ENCODE data around the gene CDK5R2.
A peak's percentile ranks its signal among the peaks of the same experiment; 100 is the strongest.
"Not testable (repeated sequence)": the region's sequence is repeated elsewhere in the genome, so short reads cannot be mapped to it uniquely, and the experiment has no call there.

The CDK5R2 gene

DNA sequence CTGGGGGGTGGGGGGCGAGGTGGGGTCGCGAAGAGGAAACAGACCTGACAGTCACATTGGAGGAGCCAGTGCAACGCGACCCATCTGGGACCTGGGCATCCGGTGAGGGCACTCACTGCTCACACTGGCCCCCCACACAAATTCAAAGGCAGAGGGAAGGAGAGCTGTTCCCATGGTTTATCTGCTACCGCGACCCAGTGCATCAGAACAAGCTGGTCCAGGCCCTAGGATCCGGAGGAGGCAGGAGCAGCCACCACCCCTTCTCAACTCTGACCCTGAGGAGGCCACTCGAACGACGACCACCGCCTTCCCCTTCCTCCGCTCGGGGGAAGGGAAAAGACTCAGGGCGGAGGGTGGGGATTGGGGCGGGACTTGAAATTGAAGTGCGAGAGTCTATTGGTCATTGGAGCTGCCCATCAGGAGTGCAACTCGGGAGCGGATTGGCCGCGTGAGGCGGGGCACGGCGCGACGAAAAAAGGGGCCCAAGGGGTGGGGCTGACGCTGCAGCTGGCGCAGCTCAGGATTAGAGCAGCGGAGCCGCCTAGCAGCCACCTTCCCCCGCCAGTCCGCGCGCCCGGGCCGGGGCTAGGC is at the start of gene CDK5R2:
Gene CDK5R2 (plus strand): TSS at position 526 of the 591 bp plus-strand sequence. CDS start 155 bp downstream, outside the sequence.
- peak; percentile 57 to 86 for DNase-seq

DNA sequence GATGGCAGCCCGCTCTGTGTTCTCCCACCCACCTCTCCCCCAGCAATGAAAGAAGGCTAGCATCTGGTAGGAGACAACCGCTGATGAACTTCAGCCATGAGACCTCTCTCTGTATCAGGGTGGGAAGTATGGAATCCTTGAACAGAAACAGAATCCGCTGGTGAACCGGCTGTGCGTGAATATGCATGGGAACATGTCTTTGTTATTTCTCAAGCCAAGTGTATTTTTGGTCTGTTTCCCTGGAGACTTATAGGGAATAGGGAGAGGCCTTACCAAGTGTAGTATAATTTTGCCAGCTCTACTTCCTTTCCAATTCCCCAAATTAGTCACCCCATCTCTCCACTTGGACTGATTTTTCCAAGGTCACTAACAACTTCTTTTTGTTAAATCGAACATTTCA is 48.7 kb upstream of the CDK5R2 start:
- no peak for DNase-seq

GRCh38 chr2:218920504-218920903 is 39.0 kb upstream of the CDK5R2 start:
- no peak for DNase-seq

DNA sequence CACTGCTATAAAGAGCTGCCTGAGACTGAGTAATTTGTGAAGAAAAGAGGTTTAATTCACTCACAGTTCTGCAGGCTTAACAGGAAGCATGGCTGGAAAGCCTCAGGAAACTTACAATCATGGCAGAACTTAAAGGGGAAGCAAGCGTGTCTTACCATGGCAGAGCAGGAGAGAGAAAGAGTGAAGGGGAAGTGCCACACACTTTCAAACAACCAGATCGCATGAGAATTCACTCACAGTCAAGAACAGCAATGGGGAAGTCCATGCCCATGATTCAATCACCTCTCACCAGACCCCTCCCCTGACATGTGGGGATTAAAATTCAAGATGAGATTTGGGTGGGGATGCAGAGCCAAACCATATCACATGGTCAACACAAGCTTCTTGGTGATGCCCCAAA is 34.7 kb upstream of the CDK5R2 start:
- DNase-seq: no peak

- no peak for DNase-seq
These were observed 34.0 kb upstream of the CDK5R2 start for GRCh38 chr2:218925434-218925833.

- DNase-seq: no peak
These were observed 32.0 kb upstream of the CDK5R2 start for GRCh38 chr2:218927422-218927821.

GRCh38 chr2:218927876-218928275 is 31.6 kb upstream of the CDK5R2 start:
- DNase-seq: no peak

- DNase-seq: not testable (repeated sequence)
These were observed 29.0 kb upstream of the CDK5R2 start for GRCh38 chr2:218930488-218930887.

GRCh38 chr2:218931751-218932150 is 27.7 kb upstream of the CDK5R2 start:
- DNase-seq: not testable (repeated sequence)

DNA sequence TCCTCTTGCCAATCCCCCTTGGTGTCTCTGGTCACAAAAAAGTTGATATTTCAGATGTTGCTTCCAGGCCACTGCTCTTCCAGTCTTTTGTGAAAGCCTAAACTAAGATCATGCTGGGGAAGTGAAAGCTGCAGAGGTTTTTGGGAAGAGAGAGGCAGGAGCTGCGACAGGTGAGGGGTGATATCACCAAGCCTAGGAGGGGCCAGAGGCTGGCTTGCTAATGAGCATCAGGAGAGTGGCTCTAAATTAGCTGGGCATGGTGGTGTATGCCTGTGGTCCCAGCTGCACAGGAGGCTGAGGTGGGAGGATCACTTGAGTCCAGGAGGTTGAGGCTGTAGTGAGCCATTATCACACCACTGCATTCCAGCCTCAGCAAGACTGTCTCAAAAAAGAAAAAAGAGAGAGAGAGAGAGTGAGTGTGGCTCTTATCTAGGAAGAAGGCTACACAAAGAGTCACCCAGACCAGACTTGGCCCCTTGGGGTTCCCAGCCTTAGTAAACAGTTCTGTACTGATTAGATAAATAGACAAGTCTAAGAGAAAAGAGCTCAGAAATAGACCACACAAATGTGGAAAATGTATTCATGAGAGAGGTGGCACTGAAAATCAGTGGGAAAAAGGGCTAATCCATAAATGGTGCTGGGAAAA is 14.6 kb upstream of the CDK5R2 start:
- no peak for DNase-seq

- no peak for DNase-seq
These were observed 12.8 kb upstream of the CDK5R2 start for GRCh38 chr2:218946621-218947020.

DNA sequence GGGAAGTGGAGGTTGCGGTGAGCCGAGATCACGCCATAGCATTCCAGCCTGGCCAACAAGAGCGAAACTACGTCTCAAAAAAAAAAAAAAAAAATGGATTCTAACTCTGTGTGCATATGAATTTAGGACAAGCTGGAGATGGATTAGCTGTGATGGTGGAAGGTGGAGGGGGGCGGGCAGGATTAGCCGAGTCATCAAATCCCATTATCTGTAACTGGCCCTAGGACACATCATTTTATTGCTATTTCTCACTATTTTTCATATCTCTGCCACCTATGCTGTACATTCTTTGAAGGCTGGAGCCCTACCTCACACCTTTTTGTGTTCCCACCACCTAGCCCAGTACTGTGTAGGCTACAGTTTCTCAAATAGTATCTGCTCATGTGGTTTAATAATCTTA is 7.3 kb upstream of the CDK5R2 start:
- no peak for DNase-seq

GRCh38 chr2:218953366-218953954 is 6.0 kb upstream of the CDK5R2 start:
- DNase-seq: no peak

DNA sequence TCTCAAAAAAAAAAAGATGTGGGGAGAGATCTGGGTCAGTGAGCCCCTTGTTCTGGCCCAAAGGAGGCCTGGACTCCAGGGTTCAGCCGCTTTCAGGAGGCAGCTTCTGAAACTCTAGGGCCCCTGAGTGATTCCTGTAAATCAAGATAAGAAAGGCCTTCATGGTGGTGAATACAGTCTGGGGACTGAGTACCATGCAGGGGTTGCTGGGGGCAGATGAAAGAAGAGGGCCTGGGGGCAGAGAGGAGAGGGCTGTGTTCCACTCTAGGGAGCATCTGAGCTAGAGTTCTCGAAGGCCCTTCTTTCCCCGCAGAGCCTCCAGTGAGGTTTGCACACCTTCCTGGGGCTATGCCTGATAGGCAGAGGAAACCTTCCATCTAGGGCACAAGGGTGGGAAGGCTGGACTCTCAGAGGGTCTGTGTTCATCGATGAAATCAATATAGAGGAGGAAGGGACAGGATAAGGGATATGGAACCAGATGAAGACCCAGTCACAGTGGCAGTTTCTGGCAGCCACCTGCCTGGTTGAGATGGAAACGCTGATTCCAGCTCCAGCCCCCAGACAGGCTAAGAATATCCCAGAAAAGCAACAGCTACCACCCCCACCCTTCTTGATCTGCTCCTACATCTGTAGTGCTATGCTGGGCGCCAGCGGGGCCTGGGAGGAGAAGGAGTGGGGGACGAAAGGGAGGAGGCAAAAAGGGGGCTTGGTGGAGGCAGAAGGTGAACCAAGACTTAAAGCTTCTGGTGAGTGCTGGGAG is 4.7 kb upstream of the CDK5R2 start:
- no peak for DNase-seq

DNA sequence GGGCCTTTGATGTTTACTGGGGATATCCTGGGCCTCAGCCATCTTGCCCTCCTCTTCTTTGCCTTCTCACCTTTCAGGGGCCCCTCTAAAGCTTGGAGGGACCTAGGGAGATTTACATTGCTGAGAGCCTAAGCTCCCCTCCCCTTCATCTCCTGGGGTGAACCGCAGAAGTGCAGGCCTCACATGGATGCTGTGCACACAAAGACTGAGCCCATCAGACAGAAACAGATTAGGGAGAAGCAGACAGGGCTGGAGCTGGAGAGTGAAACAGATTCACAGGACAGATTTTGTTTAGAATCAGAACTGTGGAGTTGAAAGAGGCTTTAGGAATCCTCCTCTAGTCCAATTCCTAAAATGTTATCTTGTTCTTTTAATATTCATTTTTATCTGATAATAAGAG is 3.4 kb upstream of the CDK5R2 start:
- no peak for DNase-seq

- no peak for DNase-seq
These were observed 1.8 kb upstream of the CDK5R2 start for GRCh38 chr2:218957671-218958070.

DNA sequence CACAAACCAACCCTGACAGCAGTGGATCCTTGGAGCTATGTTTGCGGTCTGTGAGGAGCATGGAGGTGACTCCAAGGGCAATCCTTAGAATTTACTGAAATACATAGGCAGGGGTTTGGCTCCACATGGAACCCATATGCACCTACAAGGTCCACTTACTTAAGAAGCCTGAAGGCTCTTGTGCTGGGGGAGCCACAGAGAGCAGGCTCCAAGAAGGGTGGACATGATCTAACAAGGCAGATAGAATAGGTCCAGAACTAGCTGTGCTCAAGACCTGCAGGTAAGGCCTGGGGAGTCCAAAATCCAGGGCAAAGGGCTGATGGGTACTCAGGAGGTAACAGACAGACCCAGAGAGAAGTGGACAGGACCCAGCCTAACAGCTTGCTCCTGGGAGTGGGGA is 1.2 kb upstream of the CDK5R2 start:
- no peak for DNase-seq

DNA sequence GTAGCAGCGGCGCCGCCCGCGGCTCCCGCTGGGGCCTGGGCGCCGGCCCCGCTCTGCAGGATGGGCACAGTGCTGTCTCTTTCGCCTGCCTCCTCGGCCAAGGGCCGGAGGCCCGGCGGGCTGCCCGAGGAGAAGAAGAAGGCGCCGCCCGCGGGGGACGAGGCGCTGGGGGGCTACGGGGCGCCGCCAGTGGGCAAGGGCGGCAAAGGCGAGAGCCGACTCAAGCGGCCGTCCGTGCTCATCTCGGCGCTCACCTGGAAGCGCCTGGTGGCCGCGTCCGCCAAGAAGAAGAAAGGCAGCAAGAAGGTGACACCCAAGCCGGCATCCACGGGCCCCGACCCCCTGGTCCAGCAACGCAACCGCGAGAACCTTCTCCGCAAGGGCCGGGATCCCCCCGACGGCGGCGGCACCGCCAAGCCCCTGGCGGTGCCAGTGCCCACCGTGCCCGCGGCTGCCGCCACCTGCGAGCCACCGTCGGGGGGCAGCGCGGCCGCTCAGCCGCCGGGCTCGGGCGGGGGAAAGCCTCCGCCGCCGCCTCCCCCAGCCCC is 369 bp downstream of the CDK5R2 start:
- no peak for DNase-seq

DNA sequence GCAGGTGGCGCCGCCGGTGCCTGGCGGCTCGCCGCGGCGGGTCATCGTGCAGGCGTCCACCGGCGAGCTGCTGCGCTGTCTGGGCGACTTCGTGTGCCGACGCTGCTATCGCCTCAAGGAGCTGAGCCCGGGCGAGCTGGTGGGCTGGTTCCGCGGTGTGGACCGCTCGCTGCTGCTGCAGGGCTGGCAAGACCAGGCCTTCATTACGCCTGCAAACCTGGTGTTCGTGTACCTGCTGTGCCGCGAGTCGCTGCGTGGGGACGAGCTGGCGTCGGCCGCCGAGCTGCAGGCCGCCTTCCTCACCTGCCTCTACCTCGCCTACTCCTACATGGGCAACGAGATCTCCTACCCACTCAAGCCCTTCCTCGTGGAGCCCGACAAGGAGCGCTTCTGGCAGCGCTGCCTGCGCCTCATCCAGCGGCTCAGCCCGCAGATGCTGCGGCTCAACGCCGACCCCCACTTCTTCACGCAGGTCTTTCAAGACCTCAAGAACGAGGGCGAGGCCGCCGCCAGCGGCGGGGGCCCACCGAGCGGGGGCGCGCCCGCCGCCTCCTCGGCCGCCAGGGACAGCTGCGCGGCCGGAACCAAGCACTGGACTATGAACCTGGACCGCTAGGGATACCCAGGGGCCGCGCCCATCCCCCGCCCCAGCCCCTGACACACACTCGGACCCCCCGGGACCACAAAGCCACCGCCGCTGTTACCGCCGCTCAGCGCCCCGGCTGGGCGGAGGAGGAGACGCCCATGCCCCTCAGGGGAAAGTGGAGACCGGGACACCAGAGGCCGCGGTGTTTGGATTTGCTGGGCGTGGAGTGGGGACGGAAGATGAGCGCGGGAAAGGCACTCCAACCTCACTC is 1.1 kb downstream of the CDK5R2 start:
- DNase-seq: no peak

DNA sequence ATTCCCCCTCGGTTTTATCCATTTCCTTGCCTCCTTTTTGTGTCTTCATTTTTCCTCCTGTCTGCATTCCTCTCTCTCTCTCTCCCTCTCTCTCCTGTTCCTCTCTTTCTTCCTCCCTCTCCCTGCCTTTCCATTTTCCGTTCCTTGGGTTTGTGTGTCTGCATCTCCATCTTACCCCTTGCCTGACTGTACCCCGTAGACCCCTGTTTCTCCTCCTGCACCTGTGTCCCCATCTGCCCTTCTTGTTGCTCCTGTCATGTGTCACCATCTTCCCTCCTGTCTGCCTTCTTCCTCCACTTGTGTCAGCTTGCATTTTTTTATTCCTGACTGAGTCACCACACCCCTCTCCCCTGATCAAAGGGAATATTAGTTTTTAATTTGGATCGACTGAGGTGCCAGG is 1.8 kb downstream of the CDK5R2 start:
- DNase-seq: no peak

DNA sequence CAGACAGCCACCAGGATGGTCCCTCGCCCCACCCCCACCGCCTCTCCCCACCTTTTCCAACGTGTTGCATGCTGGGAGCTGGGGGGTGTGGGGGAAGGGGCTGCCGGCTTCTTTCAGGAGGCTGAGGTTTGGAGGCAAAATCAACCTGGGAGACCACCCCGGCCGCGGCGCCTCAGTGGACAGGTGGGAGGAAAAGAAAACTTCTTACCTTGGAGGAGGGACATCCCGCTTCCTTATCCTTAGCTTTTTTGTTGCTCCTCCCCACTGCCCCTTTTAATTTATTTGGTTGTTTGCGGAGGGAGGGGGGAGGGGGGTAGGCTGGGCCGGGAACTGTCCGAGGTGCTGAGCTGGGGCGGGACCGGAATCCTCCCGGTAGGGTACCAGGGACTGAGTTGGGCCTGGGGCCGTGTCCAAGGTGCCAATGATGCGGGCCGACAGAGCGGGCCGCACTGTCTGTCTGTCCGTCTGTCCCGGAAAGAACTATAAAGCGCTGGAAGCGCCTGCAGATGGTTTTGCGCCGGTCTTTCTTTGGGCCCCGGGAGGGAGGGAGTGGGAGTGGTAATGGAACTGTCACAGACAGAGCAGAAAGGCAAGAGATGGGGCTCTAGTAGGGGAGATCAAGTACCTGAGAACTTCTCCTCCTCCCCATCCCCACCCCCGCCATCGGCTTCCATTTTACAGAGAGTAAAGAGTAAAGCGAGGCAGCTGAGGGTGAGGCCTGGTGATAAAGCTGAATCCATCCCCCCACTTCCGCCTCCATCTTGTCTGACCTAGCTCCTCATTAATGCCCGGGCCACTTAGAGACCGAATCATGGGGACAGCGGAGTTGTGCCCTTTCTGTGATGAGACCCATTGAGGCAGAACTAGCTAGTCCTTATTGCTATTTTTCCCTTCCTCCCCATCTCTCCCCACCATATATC is 2.4 kb downstream of the CDK5R2 start:
- DNase-seq: no peak
